CD4-positive, alpha-beta memory T cell (primary cell): ENCODE measurements around the gene FBXO48. TPM values are rescaled to one million over a fixed set of nuclear protein-coding genes. Genes with fewer than 3 reads are reported as not detected.

ENCODE experiments used
- CTCF ChIA-PET: fragments of 350-600 bp; sonication (Branson Sonifier 250); formaldehyde crosslinking; loops from one replicate; lab custom pipeline; 2021; ENCODE audit warnings: inconsistent platforms; ENCODE audit not compliant: partially characterized antibody; lab: Charles Lee
- POLR2A ChIA-PET: fragments of 350-600 bp; sonication (Branson Sonifier 250); formaldehyde crosslinking; loops from one replicate; lab custom pipeline; 2021; ENCODE audit not compliant: partially characterized antibody; lab: Charles Lee
- DNase-seq, 5 donors: peaks; one replicate each; pipeline versions ENCODE4 v3.0.0 to v3.0.0-alpha.2; 2020 to 2022; ENCODE audit warnings: mixed read lengths in 1 of 5
- H3K27ac ChIP-seq: one replicate; pipeline ENCODE4 v1.7.0; 2013; ENCODE audit warnings: low read depth, low read length
- H3K27me3 ChIP-seq: 2 replicates; pipeline ENCODE4 v1.7.0; 2013; ENCODE audit warnings: mild to moderate bottlenecking, low read length, moderate library complexity; ENCODE audit not compliant: insufficient read depth
- H3K36me3 ChIP-seq: 2 replicates; pipeline ENCODE4 v1.7.0; 2013; ENCODE audit warnings: mild to moderate bottlenecking, low read length, moderate library complexity; ENCODE audit not compliant: insufficient read depth
- H3K4me1 ChIP-seq: 2 replicates; pipeline ENCODE4 v1.7.0; 2013; ENCODE audit warnings: mild to moderate bottlenecking, low read length, moderate library complexity; ENCODE audit not compliant: insufficient read depth
- H3K4me3 ChIP-seq, 2 donors: one replicate each; pipeline ENCODE4 v1.7.0; 2013; ENCODE audit warnings: low read length in 2 of 2, mild to moderate bottlenecking in 1 of 2
- H3K9me3 ChIP-seq, 2 donors: one replicate each; pipeline ENCODE4 v1.7.0; 2013; ENCODE audit warnings: low read length in 2 of 2, control low read depth in 1 of 2; ENCODE audit not compliant: control insufficient read depth in 1 of 2
- H3K27ac Mint-ChIP-seq, 7 donors: one replicate each; pipeline ENCODE4 v1.8.0; 2020 to 2021; ENCODE audit warnings: mixed read lengths in 7 of 7, mild to moderate bottlenecking in 6 of 7, inconsistent platforms in 3 of 7, moderate library complexity in 3 of 7
- H3K27me3 Mint-ChIP-seq, 2 donors: one replicate each; pipeline ENCODE4 v1.8.0; 2020 to 2021; ENCODE audit warnings: mixed read lengths in 2 of 2
- H3K36me3 Mint-ChIP-seq, 2 donors: one replicate each; pipeline ENCODE4 v1.8.0; 2020 to 2021; ENCODE audit warnings: mixed read lengths in 2 of 2, inconsistent platforms in 1 of 2, mild to moderate bottlenecking in 1 of 2
- H3K4me1 Mint-ChIP-seq, 4 donors: one replicate each; pipeline ENCODE4 v1.8.0; 2020 to 2021; ENCODE audit warnings: mixed read lengths in 4 of 4, mild to moderate bottlenecking in 1 of 4
- H3K4me3 Mint-ChIP-seq, 8 donors: one replicate each; pipeline ENCODE4 v1.8.0; 2020 to 2021; ENCODE audit warnings: mixed read lengths in 8 of 8, mild to moderate bottlenecking in 7 of 8, moderate library complexity in 6 of 8, inconsistent platforms in 3 of 8
- H3K9me3 Mint-ChIP-seq, 8 donors: one replicate each; pipeline ENCODE4 v1.8.0; 2020 to 2021; ENCODE audit warnings: mixed read lengths in 8 of 8, mild to moderate bottlenecking in 5 of 8, inconsistent platforms in 3 of 8, moderate library complexity in 1 of 8
- intact Hi-C: fragments of 100-400 bp; cut with micrococcal nuclease; formaldehyde crosslinking; loops from one replicate; pipeline ENCODE4 v1.15.1; 2023
- polyA plus RNA-seq, 2 donors: library from polyadenylated mRNA; unstranded; fragments of 300-500 nt; fragmentation: Illumina TruSeq; gene quantifications; one replicate each; pipeline ENCODE4 v1.2.3, GENCODE V29; 2021
- total RNA-seq, 2 experiments: library from RNA; stranded (reverse); gene quantifications; one replicate each; pipeline ENCODE4 v1.2.3, GENCODE V29; 2021

Gene FBXO48
- total and polyA plus RNA-seq, 4 experiments from 2014 or later: 0.67 to 6.5 (median 3.8) TPM

DNA sequence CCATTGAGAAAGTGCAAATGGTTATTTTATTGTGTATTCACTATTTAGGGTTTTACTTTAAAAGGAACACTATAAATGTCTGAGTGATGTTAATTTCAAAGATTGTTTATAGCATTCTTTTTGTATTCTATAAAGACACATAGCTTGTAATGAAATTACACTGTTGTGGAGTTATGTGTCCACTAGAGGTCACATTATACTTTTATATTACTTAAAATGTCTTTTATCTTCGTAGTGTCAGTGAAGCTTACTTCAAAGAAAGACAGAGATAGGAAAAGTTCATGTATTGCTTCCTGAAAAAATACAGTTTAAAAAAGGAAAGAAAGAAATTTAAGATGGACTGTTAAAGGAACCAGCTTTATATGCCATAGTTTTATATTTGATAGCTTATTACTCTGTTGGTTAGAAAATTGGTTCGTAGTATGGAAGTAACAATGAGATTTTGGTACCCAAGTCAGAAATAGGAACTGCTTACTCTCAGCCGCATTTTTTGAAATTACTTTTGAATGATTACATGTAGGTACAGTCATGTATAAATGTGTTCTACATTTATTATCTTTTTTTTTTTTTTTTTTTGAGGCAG, 20.8 kb upstream of the FBXO48 start:
- ChIA-PET CTCF (interaction anchor here (0.7 to 4.4 kb wide), 35 partner anchors 8 to 439 kb away, joined by 3 to 117 read pairs (median 6); partner anchors contain the start of genes APLF and FBXO48), POLR2A (interaction anchor here (0.9 to 2.0 kb wide), 9 partner anchors 18 to 450 kb away, joined by 3 to 17 read pairs (median 5); partner anchors contain the start of genes APLF and FBXO48)
- peak overlapping the region in 2 of 7 donors; percentile 35 to 38 for H3K27ac Mint-ChIP-seq
- Histone ChIP-seq H3K27me3 (no peaks in the 10 kb centered on the region), H3K9me3 (no peaks in the 10 kb centered on the region), H3K4me3 (no peak overlapping the region), H3K27ac (no peak overlapping the region), H3K4me1 (no peaks in the 10 kb centered on the region), H3K36me3 (no peaks in the 10 kb centered on the region)
- H3K4me3 Mint-ChIP-seq: peak overlapping the region in 1 of 8 donors; percentile 28
- peaks cover 0 to 5% (median 1%) of the 10 kb centered on the region in 4 donors for H3K4me1 Mint-ChIP-seq
- H3K36me3 Mint-ChIP-seq: peaks cover 0 to under 1% of the 10 kb centered on the region in 2 donors
- intact Hi-C loops: loop anchor here (1.0 to 5.0 kb wide), 5 partner anchors 25 to 437 kb away; no protein-coding TSS in a partner anchor
- no peaks in the 10 kb centered on the region for H3K9me3 Mint-ChIP-seq
- H3K27me3 Mint-ChIP-seq: no peaks in the 10 kb centered on the region
- peak in 4 of 5 donors; percentile 24 to 39 (median 31) for DNase-seq

DNA sequence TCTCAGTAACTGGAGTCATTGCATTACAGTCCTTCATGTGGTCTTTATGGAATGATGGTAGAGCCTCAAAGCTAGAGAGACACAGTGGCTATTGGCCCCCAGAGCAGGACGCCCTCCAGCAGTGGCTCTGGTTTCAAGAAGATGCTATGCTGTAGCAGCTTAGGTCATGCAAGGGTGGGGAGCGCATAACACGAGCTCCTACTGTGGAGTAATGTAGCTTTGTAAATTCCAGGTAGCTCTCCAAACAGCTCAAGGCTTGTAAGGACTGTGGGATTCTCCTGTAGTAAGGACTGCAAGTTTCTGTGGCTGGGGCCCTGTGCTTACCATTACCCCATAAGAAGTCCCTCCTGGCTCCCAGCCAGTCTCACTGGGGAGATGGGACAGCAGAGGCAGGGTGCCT, 15.9 kb upstream of the FBXO48 start:
- H3K36me3 ChIP-seq: no peaks in the 10 kb centered on the region
- H3K4me1 ChIP-seq: no peaks in the 10 kb centered on the region
- H3K27ac ChIP-seq: no peak overlapping the region
- peaks cover 0 to 5% (median 1%) of the 10 kb centered on the region in 4 donors for H3K4me1 Mint-ChIP-seq
- H3K9me3 Mint-ChIP-seq: no peaks in the 10 kb centered on the region
- H3K27ac Mint-ChIP-seq: no peak overlapping the region
- H3K27me3 ChIP-seq: no peaks in the 10 kb centered on the region
- POLR2A ChIA-PET: interaction anchor here (2.2 kb wide), 1 partner anchor 16 kb away, joined by 5 read pairs; the partner anchor contains the start of genes APLF and FBXO48
- intact Hi-C loops: no loop called here
- H3K9me3 ChIP-seq: no peaks in the 10 kb centered on the region
- CTCF ChIA-PET: interaction anchor here (1.0 to 3.1 kb wide), 4 partner anchors 8 to 112 kb away, joined by 3 to 12 read pairs (median 4); no protein-coding TSS in a partner anchor
- peaks cover 0 to 3% of the 10 kb centered on the region in 2 donors for H3K36me3 Mint-ChIP-seq
- H3K4me3 Mint-ChIP-seq: no peak overlapping the region
- H3K27me3 Mint-ChIP-seq: no peaks in the 10 kb centered on the region
- no peak for DNase-seq
- H3K4me3 ChIP-seq: no peak overlapping the region

DNA sequence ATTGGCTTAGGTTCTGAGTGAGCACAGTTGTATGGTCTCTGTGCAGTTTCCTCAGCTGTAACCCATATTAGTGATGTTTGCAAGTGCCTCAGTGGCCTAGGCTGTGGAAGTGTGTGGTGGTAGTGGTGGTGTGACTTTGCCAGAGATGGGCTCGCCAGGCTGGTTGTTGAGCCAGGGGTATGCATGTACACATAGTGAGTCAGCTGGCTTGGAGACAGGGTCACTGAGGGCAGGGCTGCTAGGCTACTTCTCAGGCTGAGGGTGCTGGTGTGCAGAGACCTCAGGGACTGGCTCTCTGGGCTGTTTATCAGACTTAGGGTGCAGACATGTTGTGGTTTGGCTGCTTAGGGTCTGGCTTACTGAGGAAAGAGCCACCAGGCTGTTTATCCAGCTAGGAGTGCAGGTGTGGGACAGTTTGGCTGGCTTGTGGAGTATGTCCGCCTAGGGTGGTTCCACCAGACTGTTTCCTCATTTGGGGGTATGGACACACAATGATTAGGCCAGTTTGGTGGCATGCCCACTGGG, 15.3 kb upstream of the FBXO48 start:
- Mint-ChIP-seq H3K27me3 (no peaks in the 10 kb centered on the region), H3K36me3 (peaks cover 0 to 3% of the 10 kb centered on the region in 2 donors), H3K4me3 (no peak overlapping the region), H3K4me1 (peaks cover 0 to 3% (median 0%) of the 10 kb centered on the region in 4 donors), H3K27ac (peak overlapping the region in 1 of 7 donors; percentile 53), H3K9me3 (no peaks in the 10 kb centered on the region)
- H3K9me3 ChIP-seq: no peaks in the 10 kb centered on the region
- ChIA-PET POLR2A (interaction anchor here (2.2 kb wide), 1 partner anchor 15 kb away, joined by 5 read pairs; the partner anchor contains the start of genes APLF and FBXO48), CTCF (interaction anchor here (0.9 to 3.1 kb wide), 5 partner anchors 7 to 113 kb away, joined by 3 to 12 read pairs (median 3); no protein-coding TSS in a partner anchor)
- H3K4me3 ChIP-seq: no peak overlapping the region
- intact Hi-C loops: no loop called here
- no peaks in the 10 kb centered on the region for H3K4me1 ChIP-seq
- H3K27me3 ChIP-seq: no peaks in the 10 kb centered on the region
- H3K36me3 ChIP-seq: no peaks in the 10 kb centered on the region
- no peak overlapping the region for H3K27ac ChIP-seq
- no peak for DNase-seq

DNA sequence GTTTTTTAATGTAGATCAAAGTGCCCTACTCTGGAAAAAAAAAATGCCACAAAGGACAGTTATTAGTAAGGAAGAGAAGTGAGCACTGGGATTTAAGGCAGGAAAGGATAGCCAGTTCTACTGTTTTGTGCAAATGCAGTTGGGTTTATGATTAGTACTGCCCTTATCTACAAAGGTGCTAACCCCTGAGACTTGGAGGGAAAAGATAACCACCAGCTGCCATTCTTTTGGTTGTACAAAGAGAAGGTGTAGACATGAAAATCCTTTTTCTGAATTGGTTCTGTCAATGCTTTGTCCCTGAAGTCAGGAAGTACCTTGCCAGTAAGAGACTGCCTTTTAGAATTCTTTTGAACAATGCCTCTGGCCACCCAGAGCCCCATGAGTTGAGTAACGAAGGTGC, 11.6 kb upstream of the FBXO48 start:
- no peak overlapping the region for H3K4me3 Mint-ChIP-seq
- H3K9me3 Mint-ChIP-seq: no peaks in the 10 kb centered on the region
- DNase-seq: no peak
- H3K27ac ChIP-seq: no peak overlapping the region
- H3K36me3 Mint-ChIP-seq: peaks cover 0 to 3% of the 10 kb centered on the region in 2 donors
- no peaks in the 10 kb centered on the region for H3K9me3 ChIP-seq
- peaks cover 0 to 3% (median 0%) of the 10 kb centered on the region in 4 donors for H3K4me1 Mint-ChIP-seq
- intact Hi-C loops: no loop called here
- no peaks in the 10 kb centered on the region for H3K27me3 ChIP-seq
- CTCF ChIA-PET: interaction anchor here (1.8 to 2.7 kb wide), 2 partner anchors 9 to 117 kb away, joined by 6 read pairs; no protein-coding TSS in a partner anchor
- no peaks in the 10 kb centered on the region for H3K27me3 Mint-ChIP-seq
- no peaks in the 10 kb centered on the region for H3K4me1 ChIP-seq
- H3K27ac Mint-ChIP-seq: no peak overlapping the region
- no peak overlapping the region for H3K4me3 ChIP-seq
- POLR2A ChIA-PET: no interaction called here
- no peaks in the 10 kb centered on the region for H3K36me3 ChIP-seq

DNA sequence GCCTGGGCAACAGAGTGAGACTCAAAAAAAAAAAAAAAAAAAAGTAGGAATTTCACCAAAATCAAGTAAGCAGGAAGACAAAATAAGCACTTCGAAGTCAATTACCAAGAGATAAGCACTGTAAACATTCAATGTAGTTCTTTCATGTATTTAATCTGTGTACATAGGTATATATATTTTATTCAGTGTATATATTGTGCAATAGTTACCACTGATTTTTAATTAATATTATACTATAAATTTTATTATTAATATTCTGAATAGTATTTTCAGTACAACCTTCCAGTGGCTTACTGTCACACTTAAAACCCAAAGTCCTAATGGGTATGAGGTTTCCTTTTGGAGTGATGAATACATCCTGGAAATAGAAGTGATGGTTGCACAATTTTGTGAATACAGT, 9.4 kb upstream of the FBXO48 start:
- Histone ChIP-seq H3K27ac (no peak overlapping the region), H3K27me3 (no peaks in the 10 kb centered on the region), H3K36me3 (no peaks in the 10 kb centered on the region), H3K4me1 (no peaks in the 10 kb centered on the region), H3K9me3 (no peaks in the 10 kb centered on the region), H3K4me3 (no peak overlapping the region)
- Mint-ChIP-seq H3K27me3 (no peaks in the 10 kb centered on the region), H3K36me3 (peaks cover 0 to 3% of the 10 kb centered on the region in 2 donors), H3K9me3 (no peaks in the 10 kb centered on the region), H3K4me3 (no peak overlapping the region), H3K27ac (no peak overlapping the region), H3K4me1 (peaks cover 0 to 3% (median under 1%) of the 10 kb centered on the region in 4 donors)
- ChIA-PET POLR2A (interaction anchor here (1.5 kb wide), 1 partner anchor 13 kb away, joined by 4 read pairs; no protein-coding TSS in a partner anchor), CTCF (interaction anchor here (1.6 kb wide), 1 partner anchor 29 kb away, joined by 4 read pairs; no protein-coding TSS in a partner anchor)
- no peak for DNase-seq
- intact Hi-C loops: no loop called here

DNA sequence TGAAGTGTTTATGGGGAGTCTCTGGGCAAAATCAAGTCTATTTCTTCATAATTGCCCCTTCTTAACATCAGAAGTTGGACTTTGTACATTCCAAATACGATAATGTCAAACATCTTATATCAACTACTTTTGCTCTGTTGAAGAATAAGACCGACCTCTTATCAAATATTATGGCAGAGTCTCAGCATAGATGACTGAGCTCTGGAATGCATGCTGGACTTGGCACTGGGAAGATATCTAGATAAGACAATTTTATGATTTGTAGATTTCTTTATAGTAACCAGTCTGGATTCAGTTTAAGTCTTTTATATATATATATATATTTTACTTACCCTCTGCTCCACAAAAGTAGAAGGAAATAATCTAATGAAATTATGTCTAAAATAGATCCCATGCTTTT, 8.5 kb upstream of the FBXO48 start:
- ChIA-PET POLR2A (no interaction called here), CTCF (interaction anchor here (1.2 to 3.8 kb wide), 4 partner anchors 7 to 120 kb away, joined by 3 to 25 read pairs (median 8); no protein-coding TSS in a partner anchor)
- intact Hi-C loops: no loop called here
- Histone ChIP-seq H3K4me3 (no peak overlapping the region), H3K9me3 (no peaks in the 10 kb centered on the region), H3K27ac (no peak overlapping the region), H3K27me3 (no peaks in the 10 kb centered on the region), H3K36me3 (no peaks in the 10 kb centered on the region), H3K4me1 (no peaks in the 10 kb centered on the region)
- H3K4me3 Mint-ChIP-seq: no peak overlapping the region
- H3K27me3 Mint-ChIP-seq: no peaks in the 10 kb centered on the region
- no peaks in the 10 kb centered on the region for H3K9me3 Mint-ChIP-seq
- H3K27ac Mint-ChIP-seq: no peak overlapping the region
- H3K36me3 Mint-ChIP-seq: peaks cover 0 to 3% of the 10 kb centered on the region in 2 donors
- no peak for DNase-seq
- peaks cover 0 to 2% (median 0%) of the 10 kb centered on the region in 4 donors for H3K4me1 Mint-ChIP-seq

DNA sequence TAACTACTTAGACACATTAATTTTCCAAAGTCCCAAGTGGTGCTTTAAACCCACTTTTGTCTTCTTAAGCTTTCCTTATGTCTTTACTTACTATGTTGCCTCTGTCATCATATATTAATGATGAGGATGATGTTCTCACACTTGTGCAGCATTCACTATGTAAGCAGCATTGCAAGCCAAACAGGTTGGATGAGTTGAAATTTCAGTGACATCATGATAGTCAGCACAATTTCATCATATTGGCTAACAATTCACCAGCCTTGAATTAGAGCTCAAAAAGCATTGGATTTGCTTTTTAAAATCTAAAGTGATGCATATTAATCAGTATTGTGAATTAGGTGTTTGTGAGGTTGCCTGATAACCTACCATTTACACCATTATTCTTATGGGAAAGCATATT, 8.0 kb upstream of the FBXO48 start:
- Mint-ChIP-seq H3K9me3 (no peaks in the 10 kb centered on the region), H3K4me3 (no peak overlapping the region), H3K36me3 (peaks cover 0 to 3% of the 10 kb centered on the region in 2 donors), H3K27me3 (no peaks in the 10 kb centered on the region), H3K27ac (no peak overlapping the region), H3K4me1 (peaks cover 0 to 2% (median 0%) of the 10 kb centered on the region in 4 donors)
- H3K36me3 ChIP-seq: no peaks in the 10 kb centered on the region
- DNase-seq: no peak
- no peak overlapping the region for H3K4me3 ChIP-seq
- H3K27ac ChIP-seq: no peak overlapping the region
- H3K27me3 ChIP-seq: no peaks in the 10 kb centered on the region
- intact Hi-C loops: no loop called here
- no peaks in the 10 kb centered on the region for H3K4me1 ChIP-seq
- CTCF ChIA-PET: interaction anchor here (1.2 to 3.8 kb wide), 3 partner anchors 8 to 120 kb away, joined by 3 to 25 read pairs (median 11); no protein-coding TSS in a partner anchor
- no peaks in the 10 kb centered on the region for H3K9me3 ChIP-seq
- POLR2A ChIA-PET: no interaction called here
